Measurements from ENCODE around the gene TMF1. TPM values are rescaled to one million over a fixed set of nuclear protein-coding genes. Genes with fewer than 3 reads are reported as not detected.

The TMF1 gene
- 38.9 and 43.6 TPM in 2 replicates for total RNA-seq

GRCh38 chr3:69051756-69052471 is at the start of gene TMF1:
Gene TMF1 (minus strand): TSS chr3:69052333. CDS start chr3:69052086, 247 bp downstream.

GRCh38 chr3:69084326-69085167 is 32.4 kb upstream of the TMF1 start, which contains the start of gene ARL6IP5:
Gene ARL6IP5 (plus strand): TSS chr3:69084937. CDS start chr3:69085048, 111 bp downstream.

GRCh38 chr3:69080233-69080920 is 28.2 kb upstream of the TMF1 start, which contains the start of gene UBA3:
Gene UBA3 (minus strand): TSS chr3:69080365. CDS start chr3:69080353, 12 bp downstream.

GRCh38 chr3:69013253-69014021 is 38.7 kb downstream of the TMF1 start, which contains the start of gene EOGT:
Gene EOGT (minus strand): TSS chr3:69013684. CDS start chr3:69009846, 3,838 bp downstream.

Small RNA genes within 50 kb of the gene (small RNA-seq; reads per million reads assigned to genes)
- gene MIR3136, result 1.0 reads per million, percentile 57 among the genes with 10 or more reads in this experiment

Other genes with a start within 250 kb of the TMF1 start
- not detected in 2 replicates for gene TAFA4, start 119.8 kb downstream of the TMF1 start, total RNA-seq
- gene EOGT, start 38.6 kb downstream of the TMF1 start, total RNA-seq, result 24.5 and 31.8 TPM in 2 replicates
- gene UBA3, start 28.0 kb upstream of the TMF1 start, total RNA-seq, result 62.4 and 83.6 TPM in 2 replicates
- 33.8 and 78.1 TPM in 2 replicates for gene ARL6IP5, start 32.6 kb upstream of the TMF1 start, total RNA-seq
- gene LMOD3, start 70.3 kb upstream of the TMF1 start, total RNA-seq, result under 0.01 TPM in 1 of 2 replicates, not detected in the other

Data from placental epithelial cell (primary cell).